Epithelial cell of proximal tubule (primary cell): ENCODE measurements around the gene ZKSCAN1. TPM values are rescaled to one million over a fixed set of nuclear protein-coding genes. Genes with fewer than 3 reads are reported as not detected.
"Not testable (repeated sequence)": the region's sequence is repeated elsewhere in the genome, so short reads cannot be mapped to it uniquely, and the experiment has no call there.

Experiments
- DNase-seq: peaks from one replicate; pipeline ENCODE4 v3.0.0-alpha.2; 2011; ENCODE audit warnings: low read depth
- H3K4me3 ChIP-seq: 2 replicates; pipeline ENCODE4 v1.5.1; 2011; ENCODE audit warnings: low read depth, mild to moderate bottlenecking, low read length
- total RNA-seq: library from RNA; depleted of rRNA; stranded (reverse); fragments of >200 nt; gene quantifications from 2 replicates; pipeline ENCODE4 v1.2.3, GENCODE V29; 2015
- TF ChIP-seq, protein P1 (sequence below): conservative IDR thresholded peaks from 2 replicates; pipeline ENCODE4 v1.5.1; 2012; ENCODE audit warnings: low read depth, mild to moderate bottlenecking, low read length

ZKSCAN1 gene
- total RNA-seq, 1 donor from 2014 or later: 10.6 TPM

- H3K4me3 ChIP-seq: no peak overlapping the region
- TF ChIP-seq, protein P1, sequence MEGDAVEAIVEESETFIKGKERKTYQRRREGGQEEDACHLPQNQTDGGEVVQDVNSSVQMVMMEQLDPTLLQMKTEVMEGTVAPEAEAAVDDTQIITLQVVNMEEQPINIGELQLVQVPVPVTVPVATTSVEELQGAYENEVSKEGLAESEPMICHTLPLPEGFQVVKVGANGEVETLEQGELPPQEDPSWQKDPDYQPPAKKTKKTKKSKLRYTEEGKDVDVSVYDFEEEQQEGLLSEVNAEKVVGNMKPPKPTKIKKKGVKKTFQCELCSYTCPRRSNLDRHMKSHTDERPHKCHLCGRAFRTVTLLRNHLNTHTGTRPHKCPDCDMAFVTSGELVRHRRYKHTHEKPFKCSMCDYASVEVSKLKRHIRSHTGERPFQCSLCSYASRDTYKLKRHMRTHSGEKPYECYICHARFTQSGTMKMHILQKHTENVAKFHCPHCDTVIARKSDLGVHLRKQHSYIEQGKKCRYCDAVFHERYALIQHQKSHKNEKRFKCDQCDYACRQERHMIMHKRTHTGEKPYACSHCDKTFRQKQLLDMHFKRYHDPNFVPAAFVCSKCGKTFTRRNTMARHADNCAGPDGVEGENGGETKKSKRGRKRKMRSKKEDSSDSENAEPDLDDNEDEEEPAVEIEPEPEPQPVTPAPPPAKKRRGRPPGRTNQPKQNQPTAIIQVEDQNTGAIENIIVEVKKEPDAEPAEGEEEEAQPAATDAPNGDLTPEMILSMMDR: no peak
- no peak for DNase-seq
Observed at GRCh38 chr7:100007887-100008286, 7.5 kb upstream of the ZKSCAN1 start.

DNA sequence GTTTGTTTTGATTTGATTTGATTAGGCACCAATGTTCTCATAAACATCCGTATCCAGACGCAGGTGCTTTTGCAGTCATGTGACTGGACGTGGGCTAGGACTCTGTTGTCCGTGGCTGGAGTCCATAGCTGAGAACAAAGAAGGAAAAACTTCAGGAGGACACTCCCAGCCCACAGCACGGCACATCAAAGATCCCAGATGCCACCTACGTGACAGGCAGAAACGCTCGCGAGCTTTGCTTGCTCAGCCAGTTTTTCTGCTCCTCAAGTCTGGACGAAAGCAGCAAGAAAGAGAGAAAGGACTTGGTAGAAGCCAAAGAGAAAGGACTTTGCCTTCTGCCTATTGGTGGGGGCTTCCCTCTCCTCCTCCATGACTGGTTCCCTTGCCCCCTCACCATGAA lies 6.9 kb upstream of the ZKSCAN1 start:
- TF ChIP-seq, protein P1: no peak
- DNase-seq: no peak
- H3K4me3 ChIP-seq: no peak overlapping the region

DNA sequence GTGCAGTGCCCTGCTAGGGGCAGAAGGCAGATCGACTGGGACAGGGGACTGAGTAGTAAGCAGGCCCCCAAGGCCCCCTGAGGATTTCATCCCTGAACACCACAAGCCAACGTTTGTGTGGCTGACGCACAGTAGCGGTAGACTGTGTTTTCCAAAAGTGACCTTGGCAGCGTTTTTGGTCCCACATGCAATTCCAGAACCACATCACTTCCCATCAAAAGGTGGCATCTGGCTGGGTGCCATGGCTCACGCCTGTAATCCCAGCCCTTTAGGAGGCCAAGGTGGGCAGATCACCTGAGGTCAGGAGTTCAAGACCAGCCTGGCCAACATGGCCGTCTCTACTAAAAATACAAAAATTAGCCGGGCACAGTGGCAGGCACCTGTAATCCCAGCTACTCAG lies 5.4 kb upstream of the ZKSCAN1 start:
- DNase-seq, H3K4me3 ChIP-seq: not testable (repeated sequence)

DNA sequence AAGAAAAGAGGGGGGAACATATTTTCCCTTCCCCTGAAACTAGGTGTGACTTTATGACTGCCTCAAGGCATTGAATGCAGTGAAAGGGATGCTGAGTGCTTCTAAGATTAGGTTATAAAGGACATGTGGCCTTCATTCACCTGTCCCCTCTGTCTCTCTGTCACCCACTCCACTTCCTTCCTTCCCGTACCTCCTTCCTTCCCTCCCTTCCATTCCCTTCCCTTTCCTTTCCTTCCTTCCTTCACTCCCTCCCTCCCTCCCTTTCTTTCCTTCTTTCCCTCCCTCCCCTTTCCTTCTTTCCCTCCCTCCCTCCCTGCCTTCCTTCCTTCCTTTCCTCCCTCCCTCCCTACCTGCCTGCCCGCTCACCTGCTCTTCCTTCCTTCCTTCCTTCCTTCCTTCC lies 4.5 kb upstream of the ZKSCAN1 start:
- no peak for DNase-seq
- TF ChIP-seq, protein P1: no peak
- no peak overlapping the region for H3K4me3 ChIP-seq

GRCh38 chr7:100011516-100011915 lies 3.9 kb upstream of the ZKSCAN1 start:
- TF ChIP-seq, protein P1: no peak
- no peak for DNase-seq
- no peak overlapping the region for H3K4me3 ChIP-seq

DNA sequence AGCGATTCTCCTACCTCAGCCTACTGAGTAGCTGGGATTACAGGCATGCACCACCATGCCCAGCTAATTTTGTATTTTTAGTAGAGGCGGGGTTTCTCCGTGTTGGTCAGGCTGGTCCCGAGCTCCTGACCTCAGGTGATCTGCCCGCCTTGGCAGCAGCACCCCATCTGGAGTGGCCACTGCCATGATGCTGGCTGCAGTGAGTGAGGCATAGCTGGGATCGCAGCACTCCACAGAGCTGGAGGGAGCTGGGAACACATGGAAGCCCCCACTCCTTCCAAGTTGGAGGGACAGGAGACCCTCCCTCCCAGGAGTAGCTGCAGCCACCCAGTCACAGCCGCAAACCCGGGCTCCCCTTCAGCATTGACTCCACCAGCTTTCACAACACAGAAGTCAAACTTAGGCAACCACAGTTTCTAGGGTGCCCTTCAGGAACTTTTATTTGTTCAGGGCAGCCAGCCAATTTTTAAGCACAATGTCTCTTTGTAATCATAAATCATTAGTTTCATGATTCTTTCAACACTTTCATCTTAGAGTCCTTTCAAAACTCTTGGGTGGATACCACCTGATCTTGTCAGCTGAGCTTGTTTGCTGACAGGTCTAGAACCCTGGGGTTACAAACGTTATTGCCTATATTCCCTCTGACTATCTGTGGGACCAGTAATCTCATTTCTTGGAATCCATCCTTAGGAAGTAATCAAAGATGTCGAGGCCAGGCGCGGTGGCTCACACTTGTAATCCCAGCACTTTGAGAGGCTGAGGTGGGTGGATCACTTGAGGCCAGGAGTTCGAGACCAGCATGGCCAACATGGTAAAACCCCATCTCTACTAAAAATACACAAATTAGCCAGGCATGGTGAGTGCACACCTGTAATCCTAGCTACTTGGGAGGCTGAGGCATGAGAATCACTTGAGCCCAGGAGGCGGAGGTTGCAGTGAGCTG lies 2.7 kb upstream of the ZKSCAN1 start:
- H3K4me3 ChIP-seq, DNase-seq: not testable (repeated sequence)

DNA sequence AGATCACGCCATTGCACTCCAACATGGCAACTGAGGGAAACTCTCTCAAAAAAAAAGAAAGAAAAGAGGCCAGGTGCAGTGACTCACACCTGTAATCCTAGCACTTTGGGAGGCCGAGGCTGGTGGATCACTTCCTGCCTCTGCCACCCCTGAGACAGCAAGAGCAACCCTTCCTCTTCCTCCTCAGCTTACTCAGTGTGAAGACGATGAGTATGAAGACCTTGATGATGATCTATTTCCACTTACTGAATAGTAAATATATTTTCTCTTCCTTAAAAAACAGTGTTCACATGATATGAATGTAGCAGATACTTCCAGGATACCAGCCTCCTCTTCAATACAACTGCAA lies 2.1 kb upstream of the ZKSCAN1 start:
- TF ChIP-seq, protein P1: no peak
- no peak overlapping the region for H3K4me3 ChIP-seq
- DNase-seq: no peak

DNA sequence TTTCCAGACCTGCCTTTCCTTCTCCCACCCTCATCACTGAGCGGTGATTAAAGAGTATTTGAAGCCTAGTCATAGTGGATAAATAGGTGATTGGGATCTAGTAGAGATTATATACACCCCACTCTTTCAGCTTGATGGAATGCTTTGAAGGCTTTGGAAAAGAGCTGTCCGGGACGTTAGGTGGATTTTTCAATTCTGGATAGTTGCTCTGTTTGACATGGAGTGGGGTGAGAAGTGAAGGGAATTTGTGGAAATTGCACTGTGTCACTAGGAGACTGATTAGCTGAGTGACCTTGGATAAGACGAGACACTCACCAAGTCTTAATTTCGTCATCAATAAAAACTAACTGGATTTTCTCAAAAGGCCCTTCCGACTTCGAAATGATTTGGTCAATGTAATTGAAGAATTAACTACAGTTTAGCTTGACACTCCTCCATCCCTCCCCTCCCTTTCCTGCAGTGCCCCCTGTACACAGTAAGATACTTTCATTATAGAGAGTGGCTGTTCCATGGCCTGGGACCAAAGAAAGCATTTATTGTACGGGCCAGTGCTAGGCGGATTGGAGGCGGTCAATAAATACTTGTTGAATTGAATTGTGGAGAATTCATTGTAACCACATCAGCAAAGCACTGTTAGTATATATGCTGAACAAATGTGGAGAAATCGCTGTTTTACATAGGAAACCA lies 962 bp downstream of the ZKSCAN1 start:
- no peak for DNase-seq
- TF ChIP-seq, protein P1: peak; percentile 11
- H3K4me3 ChIP-seq: peak overlapping the region; percentile 91
